Peyer's patch (tissue), 4 donors: ENCODE results near the gene RHOB.
"Not testable (repeated sequence)": the region's sequence is repeated elsewhere in the genome, so short reads cannot be mapped to it uniquely, and the experiment has no call there.

Experiments used
- POLR2A ChIP-seq, 2 donors: fragments of 450-650 bp; IDR thresholded peaks; one replicate each; pipeline ENCODE4 v1.5.1; 2017; ENCODE audit warnings: antibody characterized with exemption in 2 of 2, mild to moderate bottlenecking in 2 of 2, moderate library complexity in 2 of 2
- TF ChIP-seq, protein P1 (sequence below), 6 experiments: fragments of 450-650 bp in 4 of 6; fragments of 200-600 bp in 2 of 6; sonication (generic) in 1 of 6; IDR thresholded peaks; one replicate each; pipeline ENCODE4 v1.5.1; 2017 to 2019; ENCODE audit warnings: antibody characterized with exemption in 6 of 6, mild to moderate bottlenecking in 3 of 6, moderate library complexity in 1 of 6

DNA sequence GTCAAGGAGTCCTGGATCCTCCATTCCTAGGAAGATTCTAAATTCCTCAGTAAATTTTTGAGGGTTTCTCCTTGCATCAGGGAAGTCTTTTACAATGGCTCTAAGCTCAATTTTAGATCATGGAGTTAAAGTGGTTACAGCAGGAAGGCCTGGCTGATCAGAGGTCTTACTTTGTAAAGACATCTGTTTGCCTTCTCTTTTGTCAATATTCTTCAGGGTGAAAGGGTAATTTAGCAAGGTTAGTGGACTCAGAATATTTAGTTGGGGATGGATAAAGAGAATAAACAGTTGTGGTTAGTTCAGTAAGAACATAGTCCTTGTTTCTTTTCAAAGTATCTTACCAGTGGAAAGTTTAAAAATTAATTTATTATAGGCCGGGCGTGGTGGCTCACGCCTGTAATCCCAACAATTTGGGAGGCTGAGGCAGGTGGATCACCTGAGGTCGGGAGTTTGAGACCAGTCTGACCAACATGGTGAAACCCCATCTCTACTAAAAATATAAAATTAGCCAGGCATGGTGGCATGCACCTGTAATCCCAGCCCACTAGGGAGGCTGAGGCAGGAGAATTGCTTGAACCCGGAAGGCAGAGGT is 29.5 kb upstream of the RHOB start:
- TF ChIP-seq, protein P1, sequence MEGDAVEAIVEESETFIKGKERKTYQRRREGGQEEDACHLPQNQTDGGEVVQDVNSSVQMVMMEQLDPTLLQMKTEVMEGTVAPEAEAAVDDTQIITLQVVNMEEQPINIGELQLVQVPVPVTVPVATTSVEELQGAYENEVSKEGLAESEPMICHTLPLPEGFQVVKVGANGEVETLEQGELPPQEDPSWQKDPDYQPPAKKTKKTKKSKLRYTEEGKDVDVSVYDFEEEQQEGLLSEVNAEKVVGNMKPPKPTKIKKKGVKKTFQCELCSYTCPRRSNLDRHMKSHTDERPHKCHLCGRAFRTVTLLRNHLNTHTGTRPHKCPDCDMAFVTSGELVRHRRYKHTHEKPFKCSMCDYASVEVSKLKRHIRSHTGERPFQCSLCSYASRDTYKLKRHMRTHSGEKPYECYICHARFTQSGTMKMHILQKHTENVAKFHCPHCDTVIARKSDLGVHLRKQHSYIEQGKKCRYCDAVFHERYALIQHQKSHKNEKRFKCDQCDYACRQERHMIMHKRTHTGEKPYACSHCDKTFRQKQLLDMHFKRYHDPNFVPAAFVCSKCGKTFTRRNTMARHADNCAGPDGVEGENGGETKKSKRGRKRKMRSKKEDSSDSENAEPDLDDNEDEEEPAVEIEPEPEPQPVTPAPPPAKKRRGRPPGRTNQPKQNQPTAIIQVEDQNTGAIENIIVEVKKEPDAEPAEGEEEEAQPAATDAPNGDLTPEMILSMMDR (IDR thresholded peaks at IDR 0.05), result not testable (repeated sequence)
- not testable (repeated sequence) for TF ChIP-seq POLR2A (IDR thresholded peaks at IDR 0.05)
